Epithelial cell of prostate (primary cell): ENCODE measurements around the gene NT5C3B.
"Not testable (repeated sequence)": the region's sequence is repeated elsewhere in the genome, so short reads cannot be mapped to it uniquely, and the experiment has no call there.

Experiments
- DNase-seq: peaks from one replicate; pipeline ENCODE4 v3.0.0-alpha.2; 2011; ENCODE audit warnings: low read depth, low spot score
- H3K27ac ChIP-seq: fragments of 450-650 bp; 2 replicates; pipeline ENCODE4 v1.5.1; 2017; ENCODE audit warnings: mild to moderate bottlenecking

NT5C3B gene

GRCh38 chr17:41786227-41787020 lies 49.6 kb downstream of the NT5C3B start, which contains the start of gene JUP:
Gene JUP (minus strand): TSS chr17:41786711. CDS start chr17:41771854, 14,857 bp downstream.
- peak within 1 kb of the TSS; percentile 100 for H3K27ac ChIP-seq

GRCh38 chr17:41785859-41786226 lies 50.2 kb downstream of the NT5C3B start:
- H3K27ac ChIP-seq: peak overlapping the region; percentile 100
- peak; percentile 72 for DNase-seq

More at GRCh38 chr17:41786227-41787020, 49.6 kb downstream of the NT5C3B start, which contains the start of gene JUP:
- peak; percentile 100 for DNase-seq

GRCh38 chr17:41785091-41785858 lies 50.8 kb downstream of the NT5C3B start:
- no peak for DNase-seq
- peak overlapping the region; percentile 100 for H3K27ac ChIP-seq

- peak; percentile 83 for DNase-seq
- H3K27ac ChIP-seq: peak overlapping the region; percentile 100
These were observed 51.8 kb downstream of the NT5C3B start for GRCh38 chr17:41784207-41784744.

- peak overlapping the region; percentile 100 for H3K27ac ChIP-seq
- no peak for DNase-seq
These were observed 53.9 kb downstream of the NT5C3B start for GRCh38 chr17:41782142-41782541.

- DNase-seq: no peak
- H3K27ac ChIP-seq: peak overlapping the region; percentile 100
These were observed 54.5 kb downstream of the NT5C3B start for GRCh38 chr17:41781404-41782110.

GRCh38 chr17:41779954-41780353 lies 56.1 kb downstream of the NT5C3B start:
- DNase-seq: no peak
- H3K27ac ChIP-seq: peak overlapping the region; percentile 100

- DNase-seq: no peak
- H3K27ac ChIP-seq: peak overlapping the region; percentile 100
These were observed 58.4 kb downstream of the NT5C3B start for GRCh38 chr17:41777574-41778188.

GRCh38 chr17:41777157-41777573 lies 58.9 kb downstream of the NT5C3B start:
- no peak for DNase-seq
- H3K27ac ChIP-seq: peak overlapping the region; percentile 100

- H3K27ac ChIP-seq: peak overlapping the region; percentile 100
- DNase-seq: not testable (repeated sequence)
These were observed 59.7 kb downstream of the NT5C3B start for GRCh38 chr17:41776262-41776900.

GRCh38 chr17:41775394-41776226 lies 60.4 kb downstream of the NT5C3B start:
- H3K27ac ChIP-seq: peak overlapping the region; percentile 100
- no peak for DNase-seq
